Natural killer cell (primary cell): Measurements from ENCODE around the gene OR11A1. TPM values are rescaled to one million over a fixed set of nuclear protein-coding genes. Genes with fewer than 3 reads are reported as not detected.
"Not testable (repeated sequence)": the region's sequence is repeated elsewhere in the genome, so short reads cannot be mapped to it uniquely, and the experiment has no call there.

Experiments
- ATAC-seq, 3 donors: fragments of 150-1000 bp in 2 of 3; fragments of 200-7000 bp in 1 of 3; cut with Tn5 transposase; 1 replicate in 1 of 3; 2 replicates in 2 of 3; pipeline ENCODE4 v1.10.0; 2021; ENCODE audit warnings: mild to moderate bottlenecking in 2 of 3, moderate library complexity in 2 of 3
- DNase-seq, 2 donors: peaks; one replicate each; pipeline versions ENCODE4 v3.0.0 to v3.0.0-alpha.2; 2013 to 2021; ENCODE audit warnings: mixed read lengths in 1 of 2
- H3K27ac ChIP-seq: one replicate; pipeline ENCODE4 v1.5.1; 2013; ENCODE audit warnings: mild to moderate bottlenecking, low read length
- H3K27me3 ChIP-seq: one replicate; pipeline ENCODE4 v1.6.1; 2013; ENCODE audit warnings: low read length; ENCODE audit not compliant: control insufficient read depth, insufficient read depth
- H3K36me3 ChIP-seq: one replicate; pipeline ENCODE4 v1.6.1; 2013; ENCODE audit warnings: low read length; ENCODE audit not compliant: control insufficient read depth, insufficient read depth
- H3K4me1 ChIP-seq: one replicate; pipeline ENCODE4 v1.6.1; 2013; ENCODE audit warnings: low read length; ENCODE audit not compliant: control insufficient read depth, insufficient read depth
- H3K4me3 ChIP-seq: one replicate; pipeline ENCODE4 v1.5.1; 2013; ENCODE audit warnings: low read length
- H3K9me3 ChIP-seq: one replicate; pipeline ENCODE4 v1.6.1; 2013; ENCODE audit warnings: low read length; ENCODE audit not compliant: control insufficient read depth, insufficient read depth
- H3K27ac Mint-ChIP-seq, 2 donors: one replicate each; pipeline ENCODE4 v1.8.0; 2022; ENCODE audit warnings: mild to moderate bottlenecking in 2 of 2, mixed read lengths in 2 of 2, moderate library complexity in 1 of 2
- H3K27me3 Mint-ChIP-seq, 2 donors: one replicate each; pipeline ENCODE4 v1.8.0; 2022; ENCODE audit warnings: low read depth in 2 of 2, mixed read lengths in 2 of 2
- H3K36me3 Mint-ChIP-seq: one replicate; pipeline ENCODE4 v1.8.0; 2022; ENCODE audit warnings: mixed read lengths
- H3K4me1 Mint-ChIP-seq, 2 donors: one replicate each; pipeline ENCODE4 v1.8.0; 2022; ENCODE audit warnings: mixed read lengths in 2 of 2
- H3K4me3 Mint-ChIP-seq: one replicate; pipeline ENCODE4 v1.8.0; 2022; ENCODE audit warnings: mild to moderate bottlenecking, moderate library complexity, mixed read lengths
- H3K9me3 Mint-ChIP-seq, 2 donors: one replicate each; pipeline ENCODE4 v1.8.0; 2022; ENCODE audit warnings: mixed read lengths in 2 of 2
- WGBS: methylation state at CpG from one replicate; pipeline ENCODE4 v1.1.7; 2013; ENCODE audit warnings: missing lambda C conversion rate; ENCODE audit not compliant: insufficient coverage; 5-methylcytosine and 5-hydroxymethylcytosine counted together
- intact Hi-C: fragments of 100-400 bp; cut with micrococcal nuclease; formaldehyde crosslinking; loops from one replicate; pipeline ENCODE4 v1.14.2; 2022
- total RNA-seq, 4 donors: library from RNA; stranded (reverse); fragments of 120-200 nt in 1 of 4; gene quantifications; one replicate each; pipeline versions ENCODE4 v1.2.3 to v1.2.4, GENCODE V29; 2013 to 2022
- TF ChIP-seq, protein P1 (sequence below): fragments of 200-600 bp; IDR thresholded peaks from one replicate; pipeline ENCODE4 v1.8.0; 2022; ENCODE audit warnings: antibody characterized with exemption

OR11A1 gene
- total RNA-seq, 3 donors from 2014 or later (not counting 1 experiment from before 2014, with no cell fraction given) = not detected

DNA sequence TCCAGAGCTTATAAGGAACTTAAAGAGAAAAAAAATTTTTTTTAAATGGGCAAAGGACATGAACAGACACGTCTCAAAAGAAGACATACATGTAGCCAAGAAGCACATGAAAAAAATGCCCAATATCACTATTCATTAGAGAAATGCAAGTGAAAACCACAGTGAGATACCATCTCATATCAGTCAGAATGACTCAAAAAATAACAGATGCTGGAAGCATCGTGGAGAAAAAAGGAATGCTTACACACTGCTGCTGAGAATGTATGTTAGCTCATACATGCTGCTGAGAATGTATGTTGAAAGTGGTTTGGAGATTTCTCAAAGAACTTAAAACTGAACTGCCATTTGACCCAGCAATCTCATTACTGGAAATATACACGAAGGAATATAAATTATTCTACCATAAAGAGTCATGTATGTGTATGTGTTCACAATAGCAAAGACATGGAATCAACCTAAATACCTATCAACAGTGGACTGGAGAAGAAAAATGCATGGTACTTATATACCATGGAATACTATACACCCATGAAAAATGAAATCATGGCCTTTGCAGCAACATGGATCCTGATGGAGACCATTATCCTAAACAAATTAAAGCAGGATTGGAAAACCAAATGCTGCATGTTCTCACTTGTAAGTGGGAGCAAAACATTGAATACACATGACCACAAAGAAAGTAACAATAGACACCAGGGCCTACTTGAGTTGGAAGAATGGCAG lies 5.2 kb downstream of the OR11A1 start:
- H3K4me3 Mint-ChIP-seq = no peak overlapping the region
- whole genome bisulfite sequencing = 71% methylated on average over 2 of the region's 3 CpGs
- TF ChIP-seq, protein P1, sequence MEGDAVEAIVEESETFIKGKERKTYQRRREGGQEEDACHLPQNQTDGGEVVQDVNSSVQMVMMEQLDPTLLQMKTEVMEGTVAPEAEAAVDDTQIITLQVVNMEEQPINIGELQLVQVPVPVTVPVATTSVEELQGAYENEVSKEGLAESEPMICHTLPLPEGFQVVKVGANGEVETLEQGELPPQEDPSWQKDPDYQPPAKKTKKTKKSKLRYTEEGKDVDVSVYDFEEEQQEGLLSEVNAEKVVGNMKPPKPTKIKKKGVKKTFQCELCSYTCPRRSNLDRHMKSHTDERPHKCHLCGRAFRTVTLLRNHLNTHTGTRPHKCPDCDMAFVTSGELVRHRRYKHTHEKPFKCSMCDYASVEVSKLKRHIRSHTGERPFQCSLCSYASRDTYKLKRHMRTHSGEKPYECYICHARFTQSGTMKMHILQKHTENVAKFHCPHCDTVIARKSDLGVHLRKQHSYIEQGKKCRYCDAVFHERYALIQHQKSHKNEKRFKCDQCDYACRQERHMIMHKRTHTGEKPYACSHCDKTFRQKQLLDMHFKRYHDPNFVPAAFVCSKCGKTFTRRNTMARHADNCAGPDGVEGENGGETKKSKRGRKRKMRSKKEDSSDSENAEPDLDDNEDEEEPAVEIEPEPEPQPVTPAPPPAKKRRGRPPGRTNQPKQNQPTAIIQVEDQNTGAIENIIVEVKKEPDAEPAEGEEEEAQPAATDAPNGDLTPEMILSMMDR = no peak
- H3K4me1 Mint-ChIP-seq = no peaks in the 10 kb centered on the region
- Histone ChIP-seq H3K9me3 (no peaks in the 10 kb centered on the region), H3K4me1 (no peaks in the 10 kb centered on the region), H3K27ac (no peak overlapping the region), H3K27me3 (peaks cover 8% of the 10 kb centered on the region), H3K36me3 (no peaks in the 10 kb centered on the region), H3K4me3 (no peak overlapping the region)
- DNase-seq (no peak), ATAC-seq (no peak)
- H3K27me3 Mint-ChIP-seq = peaks cover 6 to 25% of the 10 kb centered on the region in 2 donors
- no peak overlapping the region for H3K27ac Mint-ChIP-seq
- intact Hi-C loops = no loop called here
- no peaks in the 10 kb centered on the region for H3K36me3 Mint-ChIP-seq
- H3K9me3 Mint-ChIP-seq = peaks cover 0 to 5% of the 10 kb centered on the region in 2 donors

DNA sequence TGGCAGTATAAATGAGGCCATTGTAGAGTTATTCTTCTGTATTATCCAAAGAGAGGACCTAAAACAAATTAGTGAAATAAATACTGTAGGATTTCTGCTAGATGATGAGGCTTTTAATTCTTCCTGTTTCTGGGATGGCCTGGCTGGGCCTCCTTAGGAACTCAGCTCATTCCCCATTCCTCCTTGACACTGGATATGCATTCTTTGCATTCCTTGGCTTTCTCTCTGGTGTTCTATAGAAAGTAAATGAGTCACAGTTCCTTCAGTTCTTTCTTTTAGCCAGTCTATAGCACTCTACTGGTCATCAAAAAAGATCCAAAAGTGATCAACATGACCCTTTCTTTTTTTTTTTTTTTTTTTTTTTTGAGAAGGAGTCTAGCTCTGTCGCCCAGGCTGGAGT lies 9.2 kb downstream of the OR11A1 start:
- Mint-ChIP-seq H3K4me1 (no peaks in the 10 kb centered on the region), H3K4me3 (no peak overlapping the region), H3K9me3 (peaks cover 0 to 5% of the 10 kb centered on the region in 2 donors), H3K36me3 (no peaks in the 10 kb centered on the region), H3K27me3 (peaks cover 14 to 25% of the 10 kb centered on the region in 2 donors), H3K27ac (no peak overlapping the region)
- no peaks in the 10 kb centered on the region for H3K4me1 ChIP-seq
- H3K4me3 ChIP-seq = no peak overlapping the region
- no peaks in the 10 kb centered on the region for H3K36me3 ChIP-seq
- TF ChIP-seq, protein P1 = no peak
- no peak overlapping the region for H3K27ac ChIP-seq
- no peaks in the 10 kb centered on the region for H3K9me3 ChIP-seq
- no peak for ATAC-seq
- H3K27me3 ChIP-seq = peaks cover 8% of the 10 kb centered on the region
- DNase-seq = no peak
- WGBS = 86% methylated on average over 1 of the region's 1 CpG
- intact Hi-C loops = no loop called here

DNA sequence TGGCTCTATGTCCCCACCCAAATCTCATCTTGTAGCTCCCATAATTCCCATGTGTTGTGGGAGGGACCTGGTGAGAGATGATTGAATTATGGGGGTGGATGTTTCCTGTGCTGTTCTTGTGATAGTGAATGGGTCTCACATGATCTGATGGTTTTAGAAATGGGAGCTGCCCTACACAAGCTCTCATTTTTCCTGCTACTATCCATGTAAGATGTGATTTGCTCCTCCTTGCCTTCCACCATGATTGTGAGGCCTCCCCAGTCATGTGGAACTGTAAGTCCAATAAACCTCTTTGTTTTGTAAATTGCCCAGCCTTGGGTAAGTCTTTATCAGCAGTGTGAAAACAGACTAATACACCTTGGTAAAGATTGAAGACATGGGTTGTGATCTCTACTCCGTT lies 12.8 kb downstream of the OR11A1 start:
- H3K4me3 Mint-ChIP-seq, H3K27ac Mint-ChIP-seq, ATAC-seq, H3K4me3 ChIP-seq, H3K4me1 ChIP-seq, H3K36me3 Mint-ChIP-seq, H3K27ac ChIP-seq, H3K36me3 ChIP-seq, H3K9me3 Mint-ChIP-seq, intact Hi-C loops, H3K9me3 ChIP-seq, H3K4me1 Mint-ChIP-seq, DNase-seq, H3K27me3 ChIP-seq: not testable (repeated sequence)
- H3K27me3 Mint-ChIP-seq = peaks cover 28% of the 10 kb centered on the region in 2 donors
- 90% methylated on average over 1 of the region's 1 CpG for WGBS

DNA sequence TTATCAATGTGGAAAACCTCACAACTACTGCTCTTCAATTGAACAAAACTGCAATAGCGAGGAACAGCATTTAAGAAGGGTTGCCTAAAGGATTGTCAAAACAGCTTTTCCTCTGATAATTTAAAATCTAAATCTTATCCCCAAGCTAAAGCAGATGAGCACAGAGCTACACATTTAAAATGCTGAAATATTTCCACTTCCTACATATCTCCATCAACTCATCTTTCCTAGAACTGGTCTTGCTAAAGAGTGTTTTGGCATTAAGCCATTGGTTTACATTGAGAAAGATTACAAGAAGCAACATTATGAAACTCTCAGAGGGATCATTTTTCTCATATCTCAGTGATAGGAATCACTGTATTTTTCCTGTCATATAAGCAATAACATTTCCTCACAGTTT lies 14.2 kb downstream of the OR11A1 start:
- Histone ChIP-seq H3K4me1 (no peaks in the 10 kb centered on the region), H3K9me3 (no peaks in the 10 kb centered on the region), H3K4me3 (no peak overlapping the region), H3K27me3 (peaks cover under 1% of the 10 kb centered on the region), H3K36me3 (no peaks in the 10 kb centered on the region), H3K27ac (no peak overlapping the region)
- TF ChIP-seq, protein P1 = no peak
- DNase-seq (no peak), ATAC-seq (no peak)
- Mint-ChIP-seq H3K9me3 (no peaks in the 10 kb centered on the region), H3K36me3 (no peaks in the 10 kb centered on the region), H3K4me3 (no peak overlapping the region), H3K27ac (no peak overlapping the region), H3K4me1 (no peaks in the 10 kb centered on the region), H3K27me3 (peaks cover 24 to 26% of the 10 kb centered on the region in 2 donors)
- intact Hi-C loops = no loop called here
- 91% methylated on average over 1 of the region's 1 CpG for WGBS
